ENCODE results near the gene GGCT.
"Not testable (repeated sequence)": the region's sequence is repeated elsewhere in the genome, so short reads cannot be mapped to it uniquely, and the experiment has no call there.

Gene GGCT

GRCh38 chr7:30533886-30534285 is 29.3 kb upstream of the GGCT start:
- no peaks in the 10 kb centered on the region for H3K4me1 ChIP-seq (ENCODE audit: control insufficient read depth, insufficient read depth, low read length)
- H3K36me3 ChIP-seq (ENCODE audit: control insufficient read depth, insufficient read depth, low read length), result no peaks in the 10 kb centered on the region
- no peak for DNase-seq (ENCODE audit: low read depth, low spot score)
- H3K4me3 ChIP-seq (ENCODE audit: low read length), result no peak overlapping the region
- no peaks in the 10 kb centered on the region for H3K27me3 ChIP-seq (ENCODE audit: control insufficient read depth, insufficient read depth, low read length)
- no CpG with 5 or more reads among the region's 5 CpGs for WGBS (ENCODE audit: insufficient coverage, insufficient read length)
- H3K9me3 ChIP-seq (ENCODE audit: control insufficient read depth, insufficient read depth, low read length), result no peaks in the 10 kb centered on the region; the same call in 1 of the 2 replicates
- no peak overlapping the region for H3K27ac ChIP-seq (ENCODE audit: low read length)

DNA sequence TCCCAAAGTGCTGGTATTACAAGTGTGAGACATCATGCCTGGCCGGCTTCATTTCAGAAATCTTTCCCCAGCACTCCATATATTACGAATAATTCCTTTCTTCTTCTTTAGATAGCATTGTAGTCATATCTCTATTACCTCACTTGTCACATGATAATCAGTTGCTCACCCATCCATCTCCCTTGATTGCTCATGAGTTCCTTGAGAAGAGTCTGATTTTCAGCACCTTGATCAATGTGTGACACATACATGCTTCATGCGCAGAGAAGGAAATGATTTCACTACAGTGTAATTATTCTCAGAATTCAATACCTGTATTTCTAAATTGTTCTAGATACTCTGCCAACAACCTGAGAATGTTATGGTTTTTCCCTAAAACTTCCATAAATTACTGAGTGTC is 26.7 kb upstream of the GGCT start:
- Histone ChIP-seq H3K4me3 (ENCODE audit: low read length) (no peak overlapping the region), H3K9me3 (ENCODE audit: control insufficient read depth, insufficient read depth, low read length) (no peaks in the 10 kb centered on the region), H3K27me3 (ENCODE audit: control insufficient read depth, insufficient read depth, low read length) (no peaks in the 10 kb centered on the region), H3K4me1 (ENCODE audit: control insufficient read depth, insufficient read depth, low read length) (no peaks in the 10 kb centered on the region), H3K27ac (ENCODE audit: low read length) (no peak overlapping the region), H3K36me3 (ENCODE audit: control insufficient read depth, insufficient read depth, low read length) (no peaks in the 10 kb centered on the region)
- no CpG with 5 or more reads among the region's 3 CpGs for WGBS (ENCODE audit: insufficient coverage, insufficient read length)
- DNase-seq (ENCODE audit: low read depth, low spot score), result no peak

GRCh38 chr7:30530373-30530772 is 25.7 kb upstream of the GGCT start:
- DNase-seq (ENCODE audit: low read depth, low spot score), result no peak
- Histone ChIP-seq H3K4me1 (ENCODE audit: control insufficient read depth, insufficient read depth, low read length) (no peaks in the 10 kb centered on the region; the same call in 1 of the 2 replicates), H3K27me3 (ENCODE audit: control insufficient read depth, insufficient read depth, low read length) (no peaks in the 10 kb centered on the region), H3K36me3 (ENCODE audit: control insufficient read depth, insufficient read depth, low read length) (no peaks in the 10 kb centered on the region), H3K9me3 (ENCODE audit: control insufficient read depth, insufficient read depth, low read length) (no peaks in the 10 kb centered on the region), H3K27ac (ENCODE audit: low read length) (no peak overlapping the region), H3K4me3 (ENCODE audit: low read length) (no peak overlapping the region)
- 100% methylated on average over 1 of the region's 1 CpG for WGBS (ENCODE audit: insufficient coverage, insufficient read length)

GRCh38 chr7:30528779-30529178 is 24.1 kb upstream of the GGCT start:
- no peak overlapping the region for H3K4me3 ChIP-seq (ENCODE audit: low read length)
- no peaks in the 10 kb centered on the region; the same call in 1 of the 2 replicates for H3K4me1 ChIP-seq (ENCODE audit: control insufficient read depth, insufficient read depth, low read length)
- DNase-seq (ENCODE audit: low read depth, low spot score), result no peak
- H3K27me3 ChIP-seq (ENCODE audit: control insufficient read depth, insufficient read depth, low read length), result no peaks in the 10 kb centered on the region
- no peak overlapping the region for H3K27ac ChIP-seq (ENCODE audit: low read length)
- H3K9me3 ChIP-seq (ENCODE audit: control insufficient read depth, insufficient read depth, low read length), result no peaks in the 10 kb centered on the region
- H3K36me3 ChIP-seq (ENCODE audit: control insufficient read depth, insufficient read depth, low read length), result no peaks in the 10 kb centered on the region

DNA sequence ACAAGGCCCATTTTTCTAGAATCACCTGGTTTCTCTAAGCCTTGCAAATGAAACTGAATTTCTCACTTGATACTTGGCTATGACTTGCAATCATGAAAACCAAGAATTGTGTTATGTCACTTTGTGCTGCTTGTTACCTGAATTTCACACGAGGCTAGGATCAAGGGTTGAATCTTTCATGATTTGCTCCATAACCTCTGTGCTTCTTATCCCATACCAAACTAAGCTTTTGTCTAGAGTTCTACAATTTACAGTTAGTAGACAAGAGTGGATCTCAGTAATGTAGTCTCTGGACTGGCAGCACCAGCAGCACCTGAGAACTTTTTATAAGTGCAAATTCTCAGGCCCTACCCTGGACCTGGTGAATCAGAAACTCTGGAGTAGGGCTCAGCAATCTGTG is 22.7 kb upstream of the GGCT start:
- H3K4me1 ChIP-seq (ENCODE audit: control insufficient read depth, insufficient read depth, low read length); DNase-seq (ENCODE audit: low read depth, low spot score); H3K4me3 ChIP-seq (ENCODE audit: low read length); H3K9me3 ChIP-seq (ENCODE audit: control insufficient read depth, insufficient read depth, low read length); H3K36me3 ChIP-seq (ENCODE audit: control insufficient read depth, insufficient read depth, low read length); H3K27ac ChIP-seq (ENCODE audit: low read length); H3K27me3 ChIP-seq (ENCODE audit: control insufficient read depth, insufficient read depth, low read length): not testable (repeated sequence)
- WGBS (ENCODE audit: insufficient coverage, insufficient read length), result no CpG with 5 or more reads among the region's 1 CpG

- no peak for DNase-seq (ENCODE audit: low read depth, low spot score)
- WGBS (ENCODE audit: insufficient coverage, insufficient read length), result no CpG with 5 or more reads among the region's 4 CpGs
These were observed 21.5 kb upstream of the GGCT start for GRCh38 chr7:30526163-30526562.

DNA sequence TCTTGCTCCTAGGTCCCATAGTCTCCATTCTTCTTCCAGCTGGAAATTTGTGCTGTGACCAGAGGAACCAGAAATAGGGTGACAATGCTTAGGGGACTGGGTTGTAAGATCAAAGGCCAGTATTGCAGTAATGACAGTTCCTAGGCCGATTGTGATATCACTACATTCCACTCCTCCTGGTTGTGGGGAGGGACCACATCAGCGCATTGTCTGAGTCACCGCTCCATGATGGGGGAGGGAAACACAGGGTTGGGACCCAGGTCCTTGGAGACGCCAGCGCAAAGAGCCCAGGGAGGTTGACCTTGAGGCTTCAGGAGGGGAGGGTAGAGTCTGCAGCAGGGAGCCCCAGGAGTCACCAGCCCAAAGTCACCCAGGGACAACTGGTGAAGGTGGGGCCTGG is 20.8 kb upstream of the GGCT start:
- Histone ChIP-seq H3K27me3 (ENCODE audit: control insufficient read depth, insufficient read depth, low read length) (no peaks in the 10 kb centered on the region), H3K9me3 (ENCODE audit: control insufficient read depth, insufficient read depth, low read length) (no peaks in the 10 kb centered on the region), H3K36me3 (ENCODE audit: control insufficient read depth, insufficient read depth, low read length) (no peaks in the 10 kb centered on the region), H3K27ac (ENCODE audit: low read length) (no peak overlapping the region), H3K4me1 (ENCODE audit: control insufficient read depth, insufficient read depth, low read length) (no peaks in the 10 kb centered on the region; the same call in 1 of the 2 replicates), H3K4me3 (ENCODE audit: low read length) (no peak overlapping the region)
- WGBS (ENCODE audit: insufficient coverage, insufficient read length), result no CpG with 5 or more reads among the region's 5 CpGs
- no peak for DNase-seq (ENCODE audit: low read depth, low spot score)

More at GRCh38 chr7:30526163-30526562, 21.5 kb upstream of the GGCT start:
- no peak overlapping the region for H3K27ac ChIP-seq (ENCODE audit: low read length)
- no peak overlapping the region for H3K4me3 ChIP-seq (ENCODE audit: low read length)
- no peaks in the 10 kb centered on the region for H3K36me3 ChIP-seq (ENCODE audit: control insufficient read depth, insufficient read depth, low read length)
- no peaks in the 10 kb centered on the region; the same call in 1 of the 2 replicates for H3K4me1 ChIP-seq (ENCODE audit: control insufficient read depth, insufficient read depth, low read length)
- no peaks in the 10 kb centered on the region for H3K9me3 ChIP-seq (ENCODE audit: control insufficient read depth, insufficient read depth, low read length)
- H3K27me3 ChIP-seq (ENCODE audit: control insufficient read depth, insufficient read depth, low read length), result no peaks in the 10 kb centered on the region

DNA sequence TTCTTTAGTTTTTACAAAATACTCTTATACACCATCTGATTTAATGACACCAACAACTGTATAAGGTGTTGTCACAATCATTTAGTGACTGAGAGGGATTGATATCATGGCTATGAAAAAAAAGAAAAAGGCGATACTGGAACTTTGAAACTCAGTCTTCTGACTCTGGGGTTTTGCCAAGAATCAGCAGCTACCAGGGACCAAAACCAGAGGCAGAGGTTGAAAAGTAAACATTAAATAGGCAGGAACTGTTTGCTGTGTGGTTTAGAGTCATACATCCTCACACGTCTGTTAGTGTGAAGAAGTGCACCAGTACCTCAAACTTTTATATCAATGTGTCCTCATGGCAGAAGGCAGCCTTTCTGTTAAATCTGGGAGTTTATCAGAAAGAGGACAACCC is 19.9 kb upstream of the GGCT start:
- Histone ChIP-seq H3K4me3 (ENCODE audit: low read length) (no peak overlapping the region), H3K36me3 (ENCODE audit: control insufficient read depth, insufficient read depth, low read length) (no peaks in the 10 kb centered on the region), H3K4me1 (ENCODE audit: control insufficient read depth, insufficient read depth, low read length) (no peaks in the 10 kb centered on the region; the same call in 1 of the 2 replicates), H3K27me3 (ENCODE audit: control insufficient read depth, insufficient read depth, low read length) (no peaks in the 10 kb centered on the region), H3K27ac (ENCODE audit: low read length) (no peak overlapping the region), H3K9me3 (ENCODE audit: control insufficient read depth, insufficient read depth, low read length) (no peaks in the 10 kb centered on the region)
- DNase-seq (ENCODE audit: low read depth, low spot score), result no peak
- no CpG with 5 or more reads among the region's 2 CpGs for WGBS (ENCODE audit: insufficient coverage, insufficient read length)

- H3K27me3 ChIP-seq (ENCODE audit: control insufficient read depth, insufficient read depth, low read length), result no peaks in the 10 kb centered on the region
- H3K4me3 ChIP-seq (ENCODE audit: low read length), result no peak overlapping the region
- no CpG with 5 or more reads among the region's 2 CpGs for WGBS (ENCODE audit: insufficient coverage, insufficient read length)
- H3K9me3 ChIP-seq (ENCODE audit: control insufficient read depth, insufficient read depth, low read length), result no peaks in the 10 kb centered on the region
- no peaks in the 10 kb centered on the region for H3K36me3 ChIP-seq (ENCODE audit: control insufficient read depth, insufficient read depth, low read length)
- no peak overlapping the region for H3K27ac ChIP-seq (ENCODE audit: low read length)
- DNase-seq (ENCODE audit: low read depth, low spot score), result no peak
- no peaks in the 10 kb centered on the region; the same call in 1 of the 2 replicates for H3K4me1 ChIP-seq (ENCODE audit: control insufficient read depth, insufficient read depth, low read length)
These were observed 18.8 kb upstream of the GGCT start for GRCh38 chr7:30523466-30523865.

DNA sequence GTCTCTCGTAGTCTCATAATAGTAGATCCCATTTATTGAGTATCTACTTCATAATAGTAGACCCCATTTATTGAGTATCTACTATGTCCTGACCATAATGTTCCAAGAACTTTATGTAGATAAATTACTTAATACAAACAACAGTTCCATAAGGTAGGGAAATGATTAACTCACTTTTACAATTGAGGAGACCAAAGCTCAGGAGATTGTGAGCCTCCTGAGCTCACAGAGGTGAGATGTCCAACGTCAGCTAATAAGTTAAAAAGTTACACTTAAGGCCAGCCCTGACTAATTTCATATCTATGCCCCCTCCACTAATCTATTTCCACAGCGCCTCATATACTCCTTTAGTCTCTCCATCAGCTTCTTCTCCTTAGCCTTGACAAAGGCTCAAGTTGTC is 17.5 kb upstream of the GGCT start:
- DNase-seq (ENCODE audit: low read depth, low spot score), result no peak
- Histone ChIP-seq H3K4me3 (ENCODE audit: low read length) (no peak overlapping the region), H3K9me3 (ENCODE audit: control insufficient read depth, insufficient read depth, low read length) (no peaks in the 10 kb centered on the region), H3K36me3 (ENCODE audit: control insufficient read depth, insufficient read depth, low read length) (no peaks in the 10 kb centered on the region), H3K27me3 (ENCODE audit: control insufficient read depth, insufficient read depth, low read length) (no peaks in the 10 kb centered on the region), H3K4me1 (ENCODE audit: control insufficient read depth, insufficient read depth, low read length) (no peaks in the 10 kb centered on the region; the same call in 1 of the 2 replicates), H3K27ac (ENCODE audit: low read length) (no peak overlapping the region)
- WGBS (ENCODE audit: insufficient coverage, insufficient read length), result no CpG with 5 or more reads among the region's 3 CpGs

- Histone ChIP-seq H3K27ac (ENCODE audit: low read length) (no peak overlapping the region), H3K27me3 (ENCODE audit: control insufficient read depth, insufficient read depth, low read length) (no peaks in the 10 kb centered on the region), H3K36me3 (ENCODE audit: control insufficient read depth, insufficient read depth, low read length) (no peaks in the 10 kb centered on the region), H3K9me3 (ENCODE audit: control insufficient read depth, insufficient read depth, low read length) (no peaks in the 10 kb centered on the region), H3K4me3 (ENCODE audit: low read length) (no peak overlapping the region), H3K4me1 (ENCODE audit: control insufficient read depth, insufficient read depth, low read length) (no peaks in the 10 kb centered on the region; the same call in 1 of the 2 replicates)
- no CpG with 5 or more reads among the region's 1 CpG for WGBS (ENCODE audit: insufficient coverage, insufficient read length)
- no peak for DNase-seq (ENCODE audit: low read depth, low spot score)
These were observed 16.9 kb upstream of the GGCT start for GRCh38 chr7:30521532-30521931.

All from iPS DF 6.9 (cell line).